HG03280 (cell line): ENCODE data around the gene GSK3B.

ENCODE experiments used
- ATAC-seq: cut with Tn5 transposase; IDR thresholded peaks from one replicate; pipeline ENCODE4 v1.9.1; 2021; ENCODE audit warnings: mild to moderate bottlenecking, moderate library complexity; ENCODE audit not compliant: unreplicated experiment

GSK3B gene

GRCh38 chr3:120098710-120099109, 4.5 kb upstream of the GSK3B start:
- no peak for ATAC-seq

GRCh38 chr3:120095979-120096426, 1.8 kb upstream of the GSK3B start:
- no peak for ATAC-seq

- peak; percentile 42 for ATAC-seq
These were observed 1.2 kb upstream of the GSK3B start for GRCh38 chr3:120095226-120095978.

- ATAC-seq: peak; percentile 69
These were observed 554 bp upstream of the GSK3B start for GRCh38 chr3:120094776-120095225.

- no peak for ATAC-seq
These were observed 932 bp downstream of the GSK3B start for GRCh38 chr3:120093119-120093910.

GRCh38 chr3:120092474-120092873, 1.8 kb downstream of the GSK3B start:
- ATAC-seq: no peak

- no peak for ATAC-seq
These were observed 3.8 kb downstream of the GSK3B start for GRCh38 chr3:120090422-120090821.

GRCh38 chr3:120089089-120089488, 5.2 kb downstream of the GSK3B start:
- ATAC-seq: no peak

- no peak for ATAC-seq
These were observed 5.6 kb downstream of the GSK3B start for GRCh38 chr3:120088622-120089021.

- ATAC-seq: no peak
These were observed 12.5 kb downstream of the GSK3B start for GRCh38 chr3:120081719-120082118.

- ATAC-seq: no peak
These were observed 13.4 kb downstream of the GSK3B start for GRCh38 chr3:120080836-120081235.

GRCh38 chr3:120077731-120078130, 16.5 kb downstream of the GSK3B start:
- ATAC-seq: no peak

- no peak for ATAC-seq
These were observed 21.3 kb downstream of the GSK3B start for GRCh38 chr3:120072867-120073525.

GRCh38 chr3:120071259-120071658, 23.0 kb downstream of the GSK3B start:
- ATAC-seq: no peak

- no peak for ATAC-seq
These were observed 23.8 kb downstream of the GSK3B start for GRCh38 chr3:120070263-120070981.

- ATAC-seq: no peak
These were observed 27.2 kb downstream of the GSK3B start for GRCh38 chr3:120067083-120067482.

GRCh38 chr3:120066634-120067033, 27.6 kb downstream of the GSK3B start:
- no peak for ATAC-seq

GRCh38 chr3:120064641-120065040, 29.6 kb downstream of the GSK3B start:
- ATAC-seq: no peak

GRCh38 chr3:120062474-120062873, 31.8 kb downstream of the GSK3B start:
- ATAC-seq: no peak

- ATAC-seq: no peak
These were observed 35.0 kb downstream of the GSK3B start for GRCh38 chr3:120059081-120059864.
